BE2C (cell line): ENCODE results near the gene RASD1.

ENCODE experiments used
- DNase-seq: peaks from one replicate; pipeline ENCODE4 v3.0.0-alpha.2; 2020
- H3K27me3 ChIP-seq: fragments of 250-450 bp; sonication (Bioruptor Pico); 2 replicates; pipeline ENCODE4 v1.5.1; 2020; ENCODE audit warnings: mild to moderate bottlenecking
- H3K36me3 ChIP-seq: fragments of 250-450 bp; sonication (Bioruptor Pico); 2 replicates; pipeline ENCODE4 v1.5.1; 2020; ENCODE audit warnings: mild to moderate bottlenecking
- H3K4me1 ChIP-seq: fragments of 250-450 bp; sonication (Bioruptor Pico); 2 replicates; pipeline ENCODE4 v1.5.1; 2020
- H3K4me3 ChIP-seq: 2 replicates; pipeline ENCODE4 v1.5.1; 2011; ENCODE audit warnings: low read depth, low read length
- H3K9me3 ChIP-seq: fragments of 250-450 bp; sonication (Bioruptor Pico); 2 replicates; pipeline ENCODE4 v1.5.1; 2020
- TF ChIP-seq, protein P1 (sequence below): IDR thresholded peaks from 2 replicates; pipeline ENCODE4 v1.5.1; 2012; ENCODE audit warnings: mild to moderate bottlenecking, low read depth, low read length

The RASD1 gene

DNA sequence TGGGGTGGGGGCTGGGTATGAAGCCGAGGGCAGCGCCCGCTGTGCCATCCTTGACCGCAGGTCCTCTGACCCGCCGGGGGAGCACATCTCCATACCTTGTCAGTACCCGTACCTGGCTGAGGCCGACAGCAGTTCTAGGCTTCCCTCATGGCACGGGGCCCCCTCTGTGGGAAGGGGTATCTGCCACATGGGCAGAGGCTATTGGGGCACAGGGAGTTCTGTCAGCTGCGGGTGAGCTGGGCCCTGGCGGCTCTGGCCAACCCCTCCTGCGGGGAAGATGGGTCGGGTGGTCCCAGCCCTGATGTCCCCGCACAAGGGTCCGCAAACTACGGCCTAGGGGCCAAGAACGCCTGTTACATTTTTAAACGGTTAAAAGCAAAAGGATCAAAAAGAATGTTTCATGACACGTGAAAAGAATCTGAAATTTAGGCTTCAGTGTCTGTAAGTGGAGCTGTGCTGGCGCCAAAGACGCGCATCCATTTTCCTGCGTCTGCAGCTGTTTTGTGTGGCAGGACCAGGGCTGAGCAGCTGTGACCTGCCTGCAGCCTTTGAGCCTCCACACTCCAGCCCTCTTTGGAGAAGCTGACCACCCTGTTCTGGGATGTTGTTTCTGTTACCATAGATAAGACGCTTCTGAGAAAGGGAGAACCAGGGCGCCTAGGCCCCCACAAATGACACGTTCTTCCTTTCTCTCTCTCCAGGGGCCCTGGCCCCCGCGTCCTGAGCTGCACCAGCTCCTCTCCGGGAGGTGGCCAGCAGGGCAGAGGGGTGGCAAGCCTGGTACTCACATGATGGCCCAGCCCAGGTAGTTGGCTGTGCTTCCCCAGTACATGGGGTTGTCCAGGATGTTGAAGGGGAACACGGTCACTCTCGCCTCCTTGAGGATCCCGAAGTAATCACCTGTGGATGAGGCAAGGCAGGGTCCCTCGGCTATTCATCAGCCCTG lies 12.7 kb upstream of the RASD1 start:
- Histone ChIP-seq H3K27me3 (no peaks in the 10 kb centered on the region), H3K36me3 (no peaks in the 10 kb centered on the region), H3K9me3 (no peaks in the 10 kb centered on the region), H3K4me1 (no peaks in the 10 kb centered on the region), H3K4me3 (no peak overlapping the region)
- TF ChIP-seq, protein P1, sequence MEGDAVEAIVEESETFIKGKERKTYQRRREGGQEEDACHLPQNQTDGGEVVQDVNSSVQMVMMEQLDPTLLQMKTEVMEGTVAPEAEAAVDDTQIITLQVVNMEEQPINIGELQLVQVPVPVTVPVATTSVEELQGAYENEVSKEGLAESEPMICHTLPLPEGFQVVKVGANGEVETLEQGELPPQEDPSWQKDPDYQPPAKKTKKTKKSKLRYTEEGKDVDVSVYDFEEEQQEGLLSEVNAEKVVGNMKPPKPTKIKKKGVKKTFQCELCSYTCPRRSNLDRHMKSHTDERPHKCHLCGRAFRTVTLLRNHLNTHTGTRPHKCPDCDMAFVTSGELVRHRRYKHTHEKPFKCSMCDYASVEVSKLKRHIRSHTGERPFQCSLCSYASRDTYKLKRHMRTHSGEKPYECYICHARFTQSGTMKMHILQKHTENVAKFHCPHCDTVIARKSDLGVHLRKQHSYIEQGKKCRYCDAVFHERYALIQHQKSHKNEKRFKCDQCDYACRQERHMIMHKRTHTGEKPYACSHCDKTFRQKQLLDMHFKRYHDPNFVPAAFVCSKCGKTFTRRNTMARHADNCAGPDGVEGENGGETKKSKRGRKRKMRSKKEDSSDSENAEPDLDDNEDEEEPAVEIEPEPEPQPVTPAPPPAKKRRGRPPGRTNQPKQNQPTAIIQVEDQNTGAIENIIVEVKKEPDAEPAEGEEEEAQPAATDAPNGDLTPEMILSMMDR = no peak
- DNase-seq = no peak

GRCh38 chr17:17508019-17508535 lies 11.9 kb upstream of the RASD1 start:
- Histone ChIP-seq H3K36me3 (no peaks in the 10 kb centered on the region), H3K4me1 (no peaks in the 10 kb centered on the region), H3K4me3 (no peak overlapping the region), H3K9me3 (no peaks in the 10 kb centered on the region), H3K27me3 (no peaks in the 10 kb centered on the region)
- DNase-seq = no peak
- TF ChIP-seq, protein P1 = no peak

- Histone ChIP-seq H3K4me3 (no peak overlapping the region), H3K9me3 (no peaks in the 10 kb centered on the region), H3K4me1 (no peaks in the 10 kb centered on the region), H3K36me3 (no peaks in the 10 kb centered on the region), H3K27me3 (no peaks in the 10 kb centered on the region)
- no peak for DNase-seq
- TF ChIP-seq, protein P1 = no peak
Measured at GRCh38 chr17:17507465-17508011, 11.3 kb upstream of the RASD1 start.

GRCh38 chr17:17506893-17507464 lies 10.8 kb upstream of the RASD1 start:
- Histone ChIP-seq H3K4me3 (no peak overlapping the region), H3K36me3 (no peaks in the 10 kb centered on the region), H3K9me3 (no peaks in the 10 kb centered on the region), H3K27me3 (no peaks in the 10 kb centered on the region), H3K4me1 (no peaks in the 10 kb centered on the region)
- DNase-seq = no peak
- TF ChIP-seq, protein P1 = no peak

- no peaks in the 10 kb centered on the region for H3K4me1 ChIP-seq
- H3K9me3 ChIP-seq = no peaks in the 10 kb centered on the region
- no peak for DNase-seq
- TF ChIP-seq, protein P1 = no peak
- no peak overlapping the region for H3K4me3 ChIP-seq
- H3K27me3 ChIP-seq = no peaks in the 10 kb centered on the region
- no peaks in the 10 kb centered on the region for H3K36me3 ChIP-seq
Measured at GRCh38 chr17:17506181-17506741, 10.1 kb upstream of the RASD1 start.
